Stimulated activated naive CD8-positive, alpha-beta T cell treated with anti-CD3 and anti-CD28 coated beads, Interleukin-15, Interleukin-2, amounts not matched to agents 100 ng/mL and 50 ng/mL, for 24 hours (primary cell): ENCODE results near the gene MSI2.
A peak's percentile ranks its signal among the peaks of the same experiment; 100 is the strongest.

ENCODE experiments used
- H3K27ac Mint-ChIP-seq: one replicate; pipeline ENCODE4 v1.8.0; 2021; ENCODE audit warnings: mild to moderate bottlenecking, mixed read lengths
- H3K27me3 Mint-ChIP-seq: one replicate; pipeline ENCODE4 v1.8.0; 2021; ENCODE audit warnings: mixed read lengths
- H3K36me3 Mint-ChIP-seq: one replicate; pipeline ENCODE4 v1.8.0; 2021; ENCODE audit warnings: low read depth, mixed read lengths
- H3K4me1 Mint-ChIP-seq: one replicate; pipeline ENCODE4 v1.8.0; 2021; ENCODE audit warnings: low read depth, mixed read lengths
- H3K4me3 Mint-ChIP-seq: one replicate; pipeline ENCODE4 v1.8.0; 2021; ENCODE audit warnings: mild to moderate bottlenecking, mixed read lengths
- H3K9me3 Mint-ChIP-seq: one replicate; pipeline ENCODE4 v1.8.0; 2021; ENCODE audit warnings: mixed read lengths

The MSI2 gene

DNA sequence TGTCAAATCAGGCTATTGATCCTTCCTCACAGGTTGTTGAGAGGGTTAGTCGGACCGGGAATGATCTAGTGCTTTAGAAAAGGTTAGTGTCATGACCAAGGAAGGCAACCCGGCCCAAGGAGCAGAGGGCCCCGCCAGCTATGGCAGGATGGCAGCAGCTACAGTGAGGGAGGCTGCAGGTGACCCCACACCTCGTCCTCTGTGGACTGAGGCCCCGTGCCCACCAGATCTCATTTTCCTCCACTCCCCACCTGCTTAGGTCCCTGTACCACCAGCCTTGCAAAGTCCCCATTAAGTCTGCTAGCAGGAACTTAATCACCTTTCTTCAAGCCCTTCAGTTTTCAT is 381.3 kb downstream of the MSI2 start:
- no peaks in the 10 kb centered on the region for H3K9me3 Mint-ChIP-seq
- H3K4me3 Mint-ChIP-seq, result no peak overlapping the region
- H3K27ac Mint-ChIP-seq, result no peak overlapping the region
- no peaks in the 10 kb centered on the region for H3K27me3 Mint-ChIP-seq
- peaks cover 16% of the 10 kb centered on the region for H3K36me3 Mint-ChIP-seq
- H3K4me1 Mint-ChIP-seq, result no peaks in the 10 kb centered on the region

DNA sequence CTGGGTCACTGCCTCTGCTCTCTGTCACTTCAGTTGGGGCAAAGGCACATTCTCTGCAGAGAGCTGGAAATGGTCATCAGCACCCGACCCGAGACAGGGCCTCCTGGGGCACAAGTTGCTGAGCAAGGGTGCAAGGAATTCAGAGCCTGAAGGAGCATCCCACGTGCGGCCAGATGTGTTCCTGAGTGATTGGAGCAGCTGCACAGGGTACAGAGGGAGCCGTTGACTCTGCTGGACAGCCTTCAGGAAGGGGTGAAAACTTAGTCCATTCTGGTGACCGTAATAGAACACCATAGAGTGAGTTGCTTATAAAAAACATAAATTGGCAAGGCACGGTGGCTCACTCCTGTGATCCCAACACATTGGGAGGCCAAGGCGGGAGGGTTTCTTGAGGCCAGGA is 382.0 kb downstream of the MSI2 start:
- Mint-ChIP-seq H3K4me1 (no peaks in the 10 kb centered on the region), H3K36me3 (peaks cover 10% of the 10 kb centered on the region), H3K9me3 (no peaks in the 10 kb centered on the region), H3K27ac (no peak overlapping the region), H3K27me3 (no peaks in the 10 kb centered on the region), H3K4me3 (no peak overlapping the region)

DNA sequence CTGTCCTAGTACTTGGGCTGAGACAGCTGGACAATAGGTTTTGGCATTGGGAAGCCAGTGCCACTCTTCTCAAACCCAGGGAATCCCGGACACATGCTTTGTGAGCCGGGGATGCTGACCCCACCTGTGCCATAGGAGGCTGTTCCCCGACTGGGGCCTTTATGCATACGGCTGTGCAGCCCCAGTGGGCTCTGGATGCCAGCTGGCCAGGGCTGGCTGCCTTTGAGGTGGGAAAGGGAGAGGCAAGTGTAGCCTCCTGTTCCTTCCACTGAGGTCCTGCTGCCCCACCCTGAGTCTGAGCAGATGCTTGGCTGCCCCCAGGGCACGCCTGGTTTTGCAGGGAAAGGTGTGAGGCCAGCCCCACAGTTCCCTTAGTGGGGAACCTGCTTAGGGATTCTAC is 383.1 kb downstream of the MSI2 start:
- Mint-ChIP-seq H3K36me3 (peaks cover 9% of the 10 kb centered on the region), H3K4me1 (peaks cover 3% of the 10 kb centered on the region), H3K9me3 (no peaks in the 10 kb centered on the region), H3K27me3 (no peaks in the 10 kb centered on the region), H3K27ac (no peak overlapping the region), H3K4me3 (no peak overlapping the region)

DNA sequence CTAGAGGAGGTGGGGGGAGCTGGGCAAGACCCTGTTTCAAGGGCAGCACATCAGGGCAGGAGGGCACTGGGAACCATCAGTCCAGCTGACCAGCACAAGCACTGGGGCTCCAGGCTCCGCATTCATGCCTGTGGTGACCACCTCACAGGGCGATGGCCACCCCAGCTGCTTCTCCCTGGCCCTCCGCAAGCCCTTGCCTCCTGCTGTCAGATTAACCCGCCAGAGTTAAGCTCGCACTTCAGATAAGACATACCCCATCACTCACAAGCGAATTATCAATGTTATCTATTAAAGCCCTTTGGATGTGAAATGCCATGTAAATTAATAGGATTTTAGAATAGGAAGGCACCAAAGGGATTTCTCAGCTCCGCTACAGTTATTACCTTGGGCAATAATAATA is 383.8 kb downstream of the MSI2 start:
- Mint-ChIP-seq H3K27ac (no peak overlapping the region), H3K4me1 (peaks cover 10% of the 10 kb centered on the region), H3K4me3 (no peak overlapping the region), H3K9me3 (no peaks in the 10 kb centered on the region), H3K36me3 (peaks cover 7% of the 10 kb centered on the region), H3K27me3 (no peaks in the 10 kb centered on the region)

DNA sequence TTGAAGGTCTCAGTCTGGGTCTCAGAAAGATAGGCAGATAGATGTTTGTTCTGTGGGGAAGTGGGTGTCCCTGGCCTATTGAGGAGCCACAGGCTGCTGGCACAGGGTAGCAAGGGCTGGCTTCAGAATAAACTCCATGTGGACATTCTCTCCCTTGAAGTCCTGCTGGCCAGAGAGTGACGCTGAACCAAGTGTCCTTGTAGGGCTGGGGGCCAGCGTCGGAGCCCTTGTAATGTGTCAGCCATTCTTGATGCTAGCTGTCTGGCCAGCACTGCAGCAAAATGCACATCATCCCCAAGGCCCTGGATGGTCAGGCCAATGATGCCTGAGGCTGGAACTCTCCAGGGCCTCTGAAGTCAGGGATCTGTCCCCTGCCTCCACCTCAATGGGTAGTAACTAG is 385.4 kb downstream of the MSI2 start:
- Mint-ChIP-seq H3K27me3 (no peaks in the 10 kb centered on the region), H3K4me3 (no peak overlapping the region), H3K27ac (no peak overlapping the region), H3K36me3 (peaks cover 12% of the 10 kb centered on the region), H3K4me1 (peaks cover 24% of the 10 kb centered on the region), H3K9me3 (no peaks in the 10 kb centered on the region)

DNA sequence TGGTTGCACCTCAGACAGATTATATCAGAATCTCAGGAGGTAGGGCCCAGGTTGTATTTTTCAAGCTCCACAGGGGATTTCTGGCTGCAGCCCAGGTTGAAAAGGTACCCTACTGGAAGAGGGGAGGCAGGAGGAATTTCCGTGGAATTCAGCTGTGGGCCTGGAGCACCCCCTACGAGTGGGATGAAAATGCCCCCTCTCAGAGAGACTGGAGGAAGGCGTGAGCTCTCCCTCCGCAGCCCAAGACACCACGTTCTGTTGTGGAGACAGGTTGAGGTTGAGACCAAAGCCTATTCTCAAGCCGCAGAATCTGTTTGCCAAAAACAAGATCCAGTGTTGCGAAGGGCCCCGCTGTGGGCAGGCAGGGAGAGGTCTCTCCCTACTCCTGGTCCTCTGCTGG is 386.7 kb downstream of the MSI2 start:
- no peak overlapping the region for H3K27ac Mint-ChIP-seq
- H3K4me3 Mint-ChIP-seq, result no peak overlapping the region
- no peaks in the 10 kb centered on the region for H3K9me3 Mint-ChIP-seq
- no peaks in the 10 kb centered on the region for H3K27me3 Mint-ChIP-seq
- H3K36me3 Mint-ChIP-seq, result peaks cover 12% of the 10 kb centered on the region
- H3K4me1 Mint-ChIP-seq, result peaks cover 24% of the 10 kb centered on the region

DNA sequence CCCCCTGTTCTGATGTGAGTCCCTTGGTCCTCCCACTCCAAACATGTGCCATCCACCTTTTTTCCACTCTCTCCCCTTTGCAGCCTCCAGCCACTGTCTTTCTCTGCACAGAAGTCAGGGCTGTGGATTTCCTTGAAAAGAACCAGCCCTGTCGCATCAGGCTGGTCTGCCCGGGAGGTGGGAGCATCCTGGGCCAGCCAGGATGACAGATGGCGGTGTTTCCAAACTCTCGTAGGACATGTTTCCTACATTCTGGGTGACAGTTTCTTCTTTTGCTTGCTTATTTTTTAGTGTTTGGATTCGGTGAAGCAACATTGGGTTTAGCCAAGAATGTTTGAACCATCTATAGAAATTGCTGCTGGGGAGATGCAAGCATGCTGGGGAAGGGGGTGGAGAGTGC is 388.0 kb downstream of the MSI2 start:
- Mint-ChIP-seq H3K36me3 (peaks cover 12% of the 10 kb centered on the region), H3K4me1 (peaks cover 24% of the 10 kb centered on the region), H3K27me3 (no peaks in the 10 kb centered on the region), H3K27ac (no peak overlapping the region), H3K4me3 (no peak overlapping the region), H3K9me3 (no peaks in the 10 kb centered on the region)

- Mint-ChIP-seq H3K27me3 (no peaks in the 10 kb centered on the region), H3K27ac (peak overlapping the region; percentile 56), H3K4me1 (peaks cover 35% of the 10 kb centered on the region), H3K36me3 (peaks cover 12% of the 10 kb centered on the region), H3K9me3 (no peaks in the 10 kb centered on the region), H3K4me3 (no peak overlapping the region)
Measured at GRCh38 chr17:57645950-57646665, 389.8 kb downstream of the MSI2 start.

DNA sequence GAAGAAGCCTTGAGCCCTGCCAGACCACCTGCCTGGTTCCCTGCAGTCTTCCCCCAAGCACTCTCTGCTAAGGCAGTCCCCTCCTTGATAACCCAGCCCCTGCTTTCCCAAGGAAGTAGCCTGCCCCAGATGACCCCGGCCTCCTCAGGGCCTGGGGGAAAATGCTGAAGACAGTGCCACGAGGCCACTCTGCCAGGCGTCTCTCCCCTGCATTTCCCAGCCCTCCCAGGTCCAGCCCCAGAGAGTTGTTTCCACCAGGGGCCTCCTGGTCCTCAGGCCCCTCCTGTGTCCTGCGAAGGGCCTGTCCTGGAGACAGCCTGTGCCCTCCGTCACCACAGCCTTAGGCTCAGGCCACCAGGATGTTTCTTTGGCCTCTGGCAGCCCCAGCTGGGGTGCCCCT is 392.4 kb downstream of the MSI2 start:
- H3K4me1 Mint-ChIP-seq, result peaks cover 35% of the 10 kb centered on the region
- no peak overlapping the region for H3K4me3 Mint-ChIP-seq
- peaks cover 12% of the 10 kb centered on the region for H3K36me3 Mint-ChIP-seq
- H3K9me3 Mint-ChIP-seq, result no peaks in the 10 kb centered on the region
- no peak overlapping the region for H3K27ac Mint-ChIP-seq
- no peaks in the 10 kb centered on the region for H3K27me3 Mint-ChIP-seq

DNA sequence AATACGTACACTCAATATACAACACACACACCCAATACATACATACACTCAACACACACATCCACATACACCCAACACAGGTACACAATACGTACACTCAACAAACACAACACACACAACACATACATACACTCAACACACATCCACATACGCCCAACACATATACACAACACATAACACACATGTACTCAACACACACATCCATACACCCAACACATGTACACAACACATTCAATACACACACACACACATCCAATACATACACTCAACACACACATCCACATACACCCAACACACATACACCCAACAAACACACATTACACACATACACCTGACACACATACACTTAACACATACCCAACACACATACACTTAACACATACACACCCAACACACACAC is 392.9 kb downstream of the MSI2 start:
- H3K4me1 Mint-ChIP-seq, result peaks cover 34% of the 10 kb centered on the region
- no peaks in the 10 kb centered on the region for H3K9me3 Mint-ChIP-seq
- H3K27ac Mint-ChIP-seq, result no peak overlapping the region
- no peak overlapping the region for H3K4me3 Mint-ChIP-seq
- no peaks in the 10 kb centered on the region for H3K27me3 Mint-ChIP-seq
- H3K36me3 Mint-ChIP-seq, result peaks cover 10% of the 10 kb centered on the region

DNA sequence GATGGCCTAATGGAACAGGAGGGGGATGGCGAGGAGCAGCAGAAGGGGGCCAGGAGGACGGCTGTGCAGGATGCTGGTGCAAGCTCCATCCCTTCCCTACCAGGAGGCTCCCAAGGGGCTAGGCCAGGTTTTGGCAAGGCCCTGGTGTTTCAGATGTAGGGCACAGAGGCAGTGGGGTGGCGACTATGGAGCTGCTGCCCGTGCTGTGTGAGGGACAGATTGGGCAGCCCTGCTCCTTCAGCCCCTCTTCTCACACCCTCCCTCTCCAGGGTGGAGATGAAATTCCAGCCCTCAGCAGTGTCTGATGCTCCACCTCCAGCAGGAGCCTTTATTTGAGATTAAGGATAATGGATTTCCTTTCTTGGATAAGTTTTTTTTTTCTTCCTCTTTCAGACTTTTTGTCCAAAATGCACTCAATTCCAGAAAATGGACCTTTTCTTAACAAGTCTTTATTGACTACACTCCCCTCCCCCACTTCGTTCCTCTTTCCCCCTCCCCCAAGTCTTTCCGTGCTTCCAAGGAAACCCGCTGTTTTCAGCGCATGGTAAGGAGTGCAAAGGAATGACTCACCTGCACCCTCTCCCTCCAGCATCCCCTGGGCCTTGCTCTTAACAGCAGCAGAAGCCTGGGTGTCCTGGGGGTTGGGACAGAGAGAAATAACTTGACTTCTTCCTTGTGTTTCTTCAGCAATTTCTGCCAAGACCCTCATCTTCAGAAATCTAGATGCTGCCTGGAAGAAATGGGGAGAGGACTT is 393.6 kb downstream of the MSI2 start:
- H3K27ac Mint-ChIP-seq, result peak overlapping the region; percentile 59
- no peaks in the 10 kb centered on the region for H3K27me3 Mint-ChIP-seq
- no peaks in the 10 kb centered on the region for H3K9me3 Mint-ChIP-seq
- H3K36me3 Mint-ChIP-seq, result peaks cover 4% of the 10 kb centered on the region
- H3K4me1 Mint-ChIP-seq, result peaks cover 27% of the 10 kb centered on the region
- H3K4me3 Mint-ChIP-seq, result no peak overlapping the region

DNA sequence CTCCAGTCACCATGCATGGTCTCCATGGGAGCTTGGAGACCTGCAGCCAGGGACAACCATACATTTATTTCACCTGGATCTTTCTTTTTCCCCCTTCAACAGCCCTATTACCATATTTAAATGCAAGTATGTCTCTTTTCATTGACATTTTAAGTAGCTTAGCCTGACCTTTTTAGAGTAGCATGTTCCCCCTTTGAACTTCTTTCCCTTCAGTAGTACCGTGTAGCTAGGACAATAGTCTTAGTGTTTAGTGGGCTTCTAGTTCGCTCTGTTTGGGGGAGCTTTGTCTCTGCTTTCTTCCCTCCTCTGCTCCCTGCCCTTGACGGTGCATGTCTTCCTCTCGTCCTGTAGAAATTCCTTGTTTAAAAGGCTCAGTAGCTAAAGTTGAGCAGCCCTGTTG is 394.2 kb downstream of the MSI2 start:
- Mint-ChIP-seq H3K27me3 (no peaks in the 10 kb centered on the region), H3K4me1 (peaks cover 23% of the 10 kb centered on the region), H3K27ac (no peak overlapping the region), H3K4me3 (no peak overlapping the region), H3K9me3 (no peaks in the 10 kb centered on the region), H3K36me3 (peaks cover 6% of the 10 kb centered on the region)

GRCh38 chr17:57651451-57651850 is 395.1 kb downstream of the MSI2 start:
- Mint-ChIP-seq H3K9me3 (no peaks in the 10 kb centered on the region), H3K4me3 (no peak overlapping the region), H3K27ac (no peak overlapping the region), H3K36me3 (peaks cover 10% of the 10 kb centered on the region), H3K4me1 (peaks cover 14% of the 10 kb centered on the region), H3K27me3 (no peaks in the 10 kb centered on the region)

DNA sequence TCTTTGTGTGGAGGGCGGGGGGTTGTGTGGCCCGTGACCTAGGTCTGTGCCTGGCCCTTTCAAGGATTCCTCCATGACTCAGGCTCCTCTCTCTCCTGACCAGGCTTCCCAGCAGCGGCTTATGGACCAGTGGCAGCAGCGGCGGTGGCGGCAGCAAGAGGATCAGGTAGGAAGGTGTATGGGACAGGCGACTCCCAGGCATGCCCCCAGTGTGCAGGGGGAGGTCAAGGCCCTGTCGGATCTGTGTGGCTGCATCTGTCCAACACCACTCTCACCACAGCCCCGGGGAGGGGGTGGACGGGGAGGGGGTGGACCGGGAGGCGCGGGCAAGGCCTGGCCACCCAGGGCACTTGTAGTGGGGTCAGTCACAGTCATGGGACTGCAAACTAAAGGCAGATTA is 395.7 kb downstream of the MSI2 start:
- Mint-ChIP-seq H3K36me3 (peaks cover 12% of the 10 kb centered on the region), H3K27ac (no peak overlapping the region), H3K4me3 (no peak overlapping the region), H3K9me3 (no peaks in the 10 kb centered on the region), H3K4me1 (peaks cover 11% of the 10 kb centered on the region), H3K27me3 (no peaks in the 10 kb centered on the region)

GRCh38 chr17:57652811-57653210 is 396.5 kb downstream of the MSI2 start:
- no peaks in the 10 kb centered on the region for H3K27me3 Mint-ChIP-seq
- peaks cover 13% of the 10 kb centered on the region for H3K36me3 Mint-ChIP-seq
- no peaks in the 10 kb centered on the region for H3K9me3 Mint-ChIP-seq
- H3K27ac Mint-ChIP-seq, result no peak overlapping the region
- peaks cover 11% of the 10 kb centered on the region for H3K4me1 Mint-ChIP-seq
- H3K4me3 Mint-ChIP-seq, result no peak overlapping the region

- Mint-ChIP-seq H3K9me3 (no peaks in the 10 kb centered on the region), H3K4me3 (no peak overlapping the region), H3K27me3 (no peaks in the 10 kb centered on the region), H3K27ac (no peak overlapping the region), H3K4me1 (peaks cover 11% of the 10 kb centered on the region), H3K36me3 (peaks cover 13% of the 10 kb centered on the region)
Measured at GRCh38 chr17:57653279-57653678, 397.0 kb downstream of the MSI2 start.
